Pons (tissue), 1 donor: Measurements from ENCODE around the gene UVRAG.
"Not testable (repeated sequence)": the region's sequence is repeated elsewhere in the genome, so short reads cannot be mapped to it uniquely, and the experiment has no call there.

Experiments used
- DNase-seq: peaks from one replicate; pipeline ENCODE4 v3.0.0-alpha.2; 2016; ENCODE audit warnings: low spot score

Gene UVRAG

DNA sequence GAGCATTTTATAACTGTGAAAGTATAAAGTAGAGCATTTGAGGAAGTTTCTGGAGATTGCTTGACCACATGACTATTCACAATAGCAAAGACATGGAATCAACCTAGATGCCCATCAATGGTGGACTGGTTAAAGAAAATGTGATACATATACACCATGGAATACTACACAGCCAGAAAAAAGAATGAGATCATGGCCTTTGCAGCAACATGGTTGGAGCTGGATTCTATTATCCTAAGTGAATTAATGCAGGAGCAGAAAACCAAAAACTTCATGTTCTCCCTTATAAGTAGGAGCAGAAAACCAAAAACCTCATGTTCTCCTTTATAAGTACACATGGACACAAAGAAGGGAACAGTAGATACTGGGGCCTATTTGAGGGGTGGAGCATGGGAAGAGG, 30.3 kb downstream of the UVRAG start:
- no peak for DNase-seq

DNA sequence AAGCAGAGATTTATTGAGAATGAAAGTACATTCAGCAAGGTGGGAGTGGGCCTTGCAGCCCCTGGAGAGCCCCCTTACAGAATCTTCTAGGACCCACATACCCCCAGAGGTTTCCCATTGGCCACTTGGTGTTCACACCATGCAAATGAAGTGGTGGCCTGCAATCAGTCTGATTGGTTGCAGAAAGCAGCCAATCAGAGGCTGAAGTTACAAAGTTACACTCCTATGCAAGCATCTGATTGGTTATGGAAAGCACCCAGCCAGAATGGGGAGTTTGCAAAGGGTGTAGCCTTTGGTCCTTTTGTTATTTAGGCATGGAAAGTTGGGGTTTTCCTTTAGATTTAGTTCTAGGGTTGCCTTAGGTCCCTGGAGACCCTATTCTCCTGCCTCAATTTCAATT, 34.9 kb downstream of the UVRAG start:
- DNase-seq, result no peak

DNA sequence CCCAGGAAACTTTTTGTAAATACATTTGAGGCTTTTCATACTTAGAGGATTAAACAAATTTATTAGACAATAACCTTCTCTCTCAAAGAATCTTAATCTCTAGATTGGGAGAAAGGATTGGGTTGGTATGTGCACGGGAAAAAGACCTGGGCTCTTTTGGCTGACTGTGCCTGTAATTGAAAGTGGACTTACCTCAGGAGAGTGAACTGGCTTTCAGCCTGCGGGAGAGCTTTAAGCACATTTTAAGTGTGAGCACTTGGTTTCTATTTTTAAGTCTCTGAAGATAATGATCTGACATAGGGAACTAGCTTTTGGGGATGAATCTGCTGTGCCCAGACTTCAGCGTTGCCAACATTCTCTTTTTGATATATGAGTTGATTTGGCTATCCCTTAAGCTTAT, 35.8 kb downstream of the UVRAG start:
- peak; percentile 28 for DNase-seq

GRCh38 chr11:75851203-75851602, 36.2 kb downstream of the UVRAG start:
- no peak for DNase-seq

GRCh38 chr11:75852406-75853017, 37.5 kb downstream of the UVRAG start:
- DNase-seq, result no peak

DNA sequence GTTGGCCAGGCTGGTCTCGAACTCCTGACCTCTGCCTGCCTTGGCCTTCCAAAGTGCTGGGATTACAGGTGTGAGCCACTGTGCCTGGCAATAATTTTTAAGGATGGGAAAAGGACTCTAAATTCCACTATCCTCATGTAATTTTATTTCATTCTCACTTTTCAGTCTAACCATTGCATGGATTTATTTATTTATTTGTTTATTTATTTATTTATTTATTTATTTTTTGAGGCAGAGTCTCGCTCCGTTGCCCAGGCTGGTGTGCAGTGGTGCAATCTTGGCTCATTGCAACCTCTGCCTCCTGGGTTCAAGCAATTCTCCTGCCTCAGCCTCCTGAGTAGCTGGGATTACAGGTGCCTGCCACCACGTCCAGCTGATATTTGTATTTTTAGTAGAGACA, 38.6 kb downstream of the UVRAG start:
- DNase-seq, result not testable (repeated sequence)

GRCh38 chr11:75853971-75854370, 39.0 kb downstream of the UVRAG start:
- no peak for DNase-seq

GRCh38 chr11:75855206-75855605, 40.2 kb downstream of the UVRAG start:
- DNase-seq, result no peak

DNA sequence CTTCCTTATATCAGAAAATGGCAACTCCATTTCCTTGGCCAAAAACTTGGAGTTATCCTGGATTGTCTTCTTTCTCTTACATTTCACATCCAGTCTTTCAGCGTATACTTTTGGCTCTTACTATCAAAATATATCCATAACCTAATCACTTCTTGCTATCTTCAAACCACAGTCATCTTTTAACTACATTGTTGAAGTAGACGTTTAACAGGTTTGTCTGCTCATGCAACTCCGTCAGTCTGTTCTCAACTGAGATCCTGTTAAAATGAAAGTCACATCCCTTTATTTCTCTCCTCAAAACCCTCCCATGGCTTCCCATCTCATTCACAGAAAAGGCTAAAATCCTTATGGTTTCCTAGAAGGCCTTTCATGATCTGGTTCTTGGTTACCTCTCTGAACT, 41.9 kb downstream of the UVRAG start:
- DNase-seq, result no peak

DNA sequence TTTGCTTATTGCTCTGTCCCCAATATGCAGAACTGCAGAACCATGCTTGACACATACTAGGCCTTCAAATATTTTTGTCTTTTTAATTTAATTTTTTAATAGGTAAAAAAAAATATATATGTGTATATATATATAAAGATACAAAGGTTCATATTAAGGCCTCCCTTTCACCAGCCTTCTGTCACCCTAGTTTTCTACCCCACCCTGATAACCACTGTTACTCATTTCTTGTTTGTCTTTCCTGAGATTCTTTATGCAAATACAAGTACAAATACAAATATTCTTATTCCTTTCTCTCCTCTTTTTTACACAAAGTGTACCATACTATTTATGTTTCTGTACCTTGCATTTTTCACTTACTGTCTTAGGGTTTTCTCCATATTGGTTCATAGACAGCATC, 43.0 kb downstream of the UVRAG start:
- DNase-seq, result no peak

- no peak for DNase-seq
Observed at GRCh38 chr11:75858613-75859012, 43.6 kb downstream of the UVRAG start.

- no peak for DNase-seq
Observed at GRCh38 chr11:75859614-75860013, 44.6 kb downstream of the UVRAG start.

- DNase-seq, result no peak
Observed at GRCh38 chr11:75862437-75862836, 47.4 kb downstream of the UVRAG start.

GRCh38 chr11:75867778-75868374, 52.9 kb downstream of the UVRAG start:
- peak; percentile 89 for DNase-seq

- peak; percentile 55 for DNase-seq
Observed at GRCh38 chr11:75868990-75869389, 54.0 kb downstream of the UVRAG start.

- peak; percentile 93 for DNase-seq
Observed at GRCh38 chr11:75869661-75870455, 54.8 kb downstream of the UVRAG start.

DNA sequence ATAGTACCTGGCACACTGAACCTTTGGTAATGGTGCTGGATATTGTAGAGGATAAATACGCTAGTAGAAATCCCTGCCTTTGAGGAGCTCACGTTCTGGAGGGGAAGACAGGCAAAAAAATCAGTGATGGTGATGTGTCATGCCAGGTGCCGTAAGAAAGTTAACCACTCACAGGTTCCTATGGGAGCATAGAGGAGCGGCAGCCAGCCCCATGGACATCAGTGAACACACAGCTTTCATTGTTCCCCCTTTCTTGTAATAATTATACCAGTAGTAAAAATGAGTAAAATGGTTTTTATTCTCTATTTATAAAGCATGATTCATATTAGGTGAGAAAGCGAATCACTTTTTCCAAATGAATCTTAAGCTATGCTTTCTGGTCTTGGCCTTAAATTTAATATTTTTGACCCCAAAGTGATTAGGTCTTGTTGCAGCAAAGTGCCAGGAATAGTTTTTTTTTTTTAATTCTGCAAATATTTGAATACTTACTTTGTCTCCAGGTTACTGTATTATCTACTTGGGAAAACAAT, 57.9 kb downstream of the UVRAG start:
- DNase-seq, result peak; percentile 57

DNA sequence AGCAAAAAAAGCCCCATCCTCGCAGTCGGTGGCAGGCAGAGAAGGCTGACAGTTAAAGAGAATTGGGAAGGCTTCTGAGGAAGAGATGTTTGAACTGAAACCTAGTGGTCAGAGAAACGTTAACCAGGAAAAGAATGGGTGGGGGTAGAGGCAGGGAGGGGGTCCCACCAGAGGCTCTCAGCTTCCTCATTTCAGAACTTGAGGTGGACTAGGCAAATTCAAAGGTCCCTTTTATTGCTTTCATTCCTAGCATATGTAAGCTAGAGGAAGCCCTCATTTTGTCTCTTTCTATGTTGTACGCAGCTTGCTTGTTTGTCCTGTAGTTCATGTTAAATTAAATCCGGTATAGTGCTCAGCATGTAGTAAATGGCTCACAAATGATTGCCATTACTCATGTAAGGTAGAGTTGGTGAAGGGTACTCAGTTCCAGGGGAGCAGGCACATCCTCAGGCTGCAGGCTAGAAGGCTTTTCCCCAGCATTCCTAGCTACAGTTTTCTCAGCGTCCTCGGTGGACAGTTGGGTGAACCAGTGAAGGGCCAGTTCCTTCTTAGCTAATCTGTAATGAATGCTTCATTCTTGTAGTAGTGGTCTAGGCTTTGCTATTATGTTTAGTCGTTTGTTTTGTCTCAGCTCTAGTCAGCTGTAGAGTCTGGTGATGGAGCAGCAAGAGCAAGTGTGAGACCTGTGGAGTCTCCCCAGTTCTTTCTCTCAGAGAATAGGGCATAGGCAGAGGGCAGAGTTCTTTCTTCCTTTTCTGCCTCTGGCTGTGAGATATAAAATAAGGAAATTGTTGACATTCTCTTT, 58.6 kb downstream of the UVRAG start:
- DNase-seq, result peak; percentile 88

DNA sequence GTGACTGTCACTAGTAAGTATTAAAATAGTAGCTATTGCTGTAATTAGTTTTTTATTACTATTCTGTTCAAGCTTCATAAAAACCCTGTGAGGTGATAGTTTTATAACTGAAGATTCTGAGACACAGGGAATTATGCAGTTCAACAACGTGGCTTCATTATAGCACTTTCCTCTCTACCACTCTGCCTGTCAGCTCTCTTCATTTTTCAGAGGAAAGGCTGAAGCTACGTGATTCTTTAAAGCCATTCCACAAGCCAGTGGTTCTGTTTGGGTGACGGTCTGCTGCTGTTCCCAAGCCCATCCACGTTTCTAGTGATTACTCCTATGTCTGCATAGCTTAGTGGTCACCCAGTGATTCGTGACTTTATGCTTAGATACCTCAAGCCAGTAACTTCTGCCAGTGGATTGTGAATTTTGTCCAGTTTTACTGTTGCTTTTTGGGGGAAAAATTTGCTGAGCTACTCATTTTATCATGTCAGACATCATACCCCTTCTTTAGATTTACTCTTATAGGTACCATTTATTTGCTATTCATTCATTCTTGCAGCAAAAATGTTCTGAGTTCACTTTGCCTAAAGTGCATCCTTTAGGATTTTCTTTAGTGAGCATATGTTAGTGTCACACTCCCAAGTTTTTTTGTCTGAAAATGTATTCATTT, 59.8 kb downstream of the UVRAG start:
- peak; percentile 51 for DNase-seq

- not testable (repeated sequence) for DNase-seq
Observed at GRCh38 chr11:75877327-75877726, 62.3 kb downstream of the UVRAG start.

GRCh38 chr11:75877931-75878330, 62.9 kb downstream of the UVRAG start:
- not testable (repeated sequence) for DNase-seq

GRCh38 chr11:75878933-75879332, 63.9 kb downstream of the UVRAG start:
- DNase-seq, result peak; percentile 91
